HepG2 (cell line): Measurements from ENCODE around the gene RAMP3.

ENCODE experiments used
- BCL3 ChIP-seq: sonication (generic); formaldehyde crosslinking; IDR thresholded peaks from 2 replicates; pipeline ENCODE4 v1.5.1; 2020; ENCODE audit warnings: mild to moderate bottlenecking, missing genetic modification reagents, moderate library complexity
- CTCF ChIP-seq: sonication (generic); formaldehyde crosslinking; IDR thresholded peaks from 2 replicates; pipeline ENCODE4 v1.5.0; 2020; ENCODE audit warnings: mild to moderate bottlenecking, missing genetic modification reagents, moderate library complexity
- HMG20B ChIP-seq: conservative IDR thresholded peaks from 2 replicates; pipeline ENCODE4 v1.6.1; 2016; ENCODE audit warnings: missing genetic modification reagents, missing compliant biosample characterization
- RAD51 ChIP-seq: fragments of 450-650 bp; IDR thresholded peaks from 2 replicates; pipeline ENCODE4 v1.6.1; 2016; ENCODE audit warnings: borderline replicate concordance
- RNF2 ChIP-seq: fragments of 450-650 bp; conservative IDR thresholded peaks from 2 replicates; pipeline ENCODE4 v1.6.1; 2016; ENCODE audit warnings: low read depth
- SP1 ChIP-seq, 2 experiments: fragments of 450-650 bp in 1 of 2; sonication (generic) in 1 of 2; formaldehyde crosslinking in 1 of 2; IDR thresholded peaks; 2 replicates each; pipeline versions ENCODE4 v1.4.0 to v1.6.1; 2016 to 2020; ENCODE audit warnings: missing genetic modification reagents in 1 of 2
- TFDP1 ChIP-seq: IDR thresholded peaks from 2 replicates; pipeline ENCODE4 v1.6.1; 2016; ENCODE audit warnings: missing compliant biosample characterization, missing genetic modification reagents, borderline replicate concordance
- U2AF1 ChIP-seq: fragments of 200-400 bp; formaldehyde crosslinking; optimal IDR thresholded peaks from 2 replicates; pipeline ENCODE3; 2017; ENCODE audit warnings: mild to moderate bottlenecking, low read depth, low read length
- U2AF2 ChIP-seq: fragments of 200-400 bp; formaldehyde crosslinking; IDR thresholded peaks from 2 replicates; pipeline ENCODE4 v1.6.1; 2017; ENCODE audit warnings: low read depth, mild to moderate bottlenecking, low read length
- ZMAT3 ChIP-seq: sonication (generic); formaldehyde crosslinking; conservative IDR thresholded peaks from 2 replicates; pipeline ENCODE4 v1.7.0; 2021; ENCODE audit warnings: missing genetic modification reagents
- ZNF607 ChIP-seq: sonication (generic); formaldehyde crosslinking; IDR thresholded peaks from 2 replicates; pipeline ENCODE4 v1.5.1; 2020; ENCODE audit warnings: missing genetic modification reagents, mild to moderate bottlenecking, borderline replicate concordance
- ZNF660 ChIP-seq: sonication (generic); formaldehyde crosslinking; IDR thresholded peaks from 2 replicates; pipeline ENCODE4 v1.5.1; 2020; ENCODE audit warnings: mild to moderate bottlenecking, low read depth, missing genetic modification reagents, borderline replicate concordance
- ZNF674 ChIP-seq: sonication (generic); formaldehyde crosslinking; IDR thresholded peaks from 2 replicates; pipeline ENCODE4 v1.5.0; 2020; ENCODE audit warnings: low read depth, mild to moderate bottlenecking, missing genetic modification reagents

- no peak for TF ChIP-seq U2AF1
- no peak for TF ChIP-seq CTCF
- TF ChIP-seq ZNF660: no peak
- no peak for TF ChIP-seq SP1 (IDR thresholded peaks at IDR 0.05)
- no peak for TF ChIP-seq SP1 (CRISPR knock-in tag; IDR thresholded peaks at IDR 0.05)
- no peak for TF ChIP-seq RAD51
- no peak for TF ChIP-seq BCL3 (CRISPR knock-in tag)
- TF ChIP-seq ZMAT3 (CRISPR knock-in tag): no peak
- no peak for TF ChIP-seq ZNF607 (CRISPR knock-in tag)
- TF ChIP-seq ZNF674: no peak
- TF ChIP-seq HMG20B (CRISPR knock-in tag): no peak
- no peak for TF ChIP-seq U2AF2
- TF ChIP-seq TFDP1: no peak
- TF ChIP-seq RNF2: no peak
Observed at GRCh38 chr7:45156516-45157272, 897 bp upstream of the RAMP3 start.
